Nephron progenitor cell (in vitro differentiated cells): ENCODE results near the gene BIRC5.

Experiments used
- DNase-seq: peaks from one replicate; pipeline ENCODE4 v3.0.0; 2021
- H3K27ac Mint-ChIP-seq: 2 replicates; pipeline ENCODE4 v1.8.0; 2021; ENCODE audit warnings: mild to moderate bottlenecking, moderate library complexity, mixed read lengths
- H3K27me3 Mint-ChIP-seq: 2 replicates; pipeline ENCODE4 v1.8.0; 2021; ENCODE audit warnings: mild to moderate bottlenecking, low read depth, mixed read lengths; ENCODE audit not compliant: poor library complexity
- H3K36me3 Mint-ChIP-seq: 2 replicates; pipeline ENCODE4 v1.8.0; 2021; ENCODE audit warnings: low read depth, mixed read lengths
- H3K4me1 Mint-ChIP-seq: 2 replicates; pipeline ENCODE4 v1.8.0; 2021; ENCODE audit warnings: mixed read lengths
- H3K4me3 Mint-ChIP-seq: 2 replicates; pipeline ENCODE4 v1.8.0; 2021; ENCODE audit warnings: mild to moderate bottlenecking, moderate library complexity, mixed read lengths
- H3K9me3 Mint-ChIP-seq: 2 replicates; pipeline ENCODE4 v1.8.0; 2021; ENCODE audit warnings: mild to moderate bottlenecking, moderate library complexity, mixed read lengths
- TF ChIP-seq, protein P1 (sequence below): fragments of 200-600 bp; sonication (generic); IDR thresholded peaks from 2 replicates; pipeline ENCODE4 v1.5.0; 2021; ENCODE audit warnings: antibody characterized with exemption

The BIRC5 gene

GRCh38 chr17:78174870-78175642 is 39.0 kb upstream of the BIRC5 start:
- DNase-seq: no peak
- TF ChIP-seq, protein P1, sequence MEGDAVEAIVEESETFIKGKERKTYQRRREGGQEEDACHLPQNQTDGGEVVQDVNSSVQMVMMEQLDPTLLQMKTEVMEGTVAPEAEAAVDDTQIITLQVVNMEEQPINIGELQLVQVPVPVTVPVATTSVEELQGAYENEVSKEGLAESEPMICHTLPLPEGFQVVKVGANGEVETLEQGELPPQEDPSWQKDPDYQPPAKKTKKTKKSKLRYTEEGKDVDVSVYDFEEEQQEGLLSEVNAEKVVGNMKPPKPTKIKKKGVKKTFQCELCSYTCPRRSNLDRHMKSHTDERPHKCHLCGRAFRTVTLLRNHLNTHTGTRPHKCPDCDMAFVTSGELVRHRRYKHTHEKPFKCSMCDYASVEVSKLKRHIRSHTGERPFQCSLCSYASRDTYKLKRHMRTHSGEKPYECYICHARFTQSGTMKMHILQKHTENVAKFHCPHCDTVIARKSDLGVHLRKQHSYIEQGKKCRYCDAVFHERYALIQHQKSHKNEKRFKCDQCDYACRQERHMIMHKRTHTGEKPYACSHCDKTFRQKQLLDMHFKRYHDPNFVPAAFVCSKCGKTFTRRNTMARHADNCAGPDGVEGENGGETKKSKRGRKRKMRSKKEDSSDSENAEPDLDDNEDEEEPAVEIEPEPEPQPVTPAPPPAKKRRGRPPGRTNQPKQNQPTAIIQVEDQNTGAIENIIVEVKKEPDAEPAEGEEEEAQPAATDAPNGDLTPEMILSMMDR: no peak
- Mint-ChIP-seq H3K4me3 (no peak overlapping the region), H3K36me3 (peaks cover 34% of the 10 kb centered on the region), H3K4me1 (peaks cover 19% of the 10 kb centered on the region), H3K9me3 (no peaks in the 10 kb centered on the region), H3K27me3 (peaks cover 3% of the 10 kb centered on the region), H3K27ac (peak overlapping the region; percentile 32)

- Mint-ChIP-seq H3K27ac (no peak overlapping the region), H3K4me3 (no peak overlapping the region), H3K9me3 (no peaks in the 10 kb centered on the region), H3K27me3 (peaks cover 3% of the 10 kb centered on the region), H3K4me1 (peaks cover 19% of the 10 kb centered on the region), H3K36me3 (peaks cover 39% of the 10 kb centered on the region)
- TF ChIP-seq, protein P1: no peak
- DNase-seq: no peak
Measured at GRCh38 chr17:78175643-78175981, 38.4 kb upstream of the BIRC5 start.

DNA sequence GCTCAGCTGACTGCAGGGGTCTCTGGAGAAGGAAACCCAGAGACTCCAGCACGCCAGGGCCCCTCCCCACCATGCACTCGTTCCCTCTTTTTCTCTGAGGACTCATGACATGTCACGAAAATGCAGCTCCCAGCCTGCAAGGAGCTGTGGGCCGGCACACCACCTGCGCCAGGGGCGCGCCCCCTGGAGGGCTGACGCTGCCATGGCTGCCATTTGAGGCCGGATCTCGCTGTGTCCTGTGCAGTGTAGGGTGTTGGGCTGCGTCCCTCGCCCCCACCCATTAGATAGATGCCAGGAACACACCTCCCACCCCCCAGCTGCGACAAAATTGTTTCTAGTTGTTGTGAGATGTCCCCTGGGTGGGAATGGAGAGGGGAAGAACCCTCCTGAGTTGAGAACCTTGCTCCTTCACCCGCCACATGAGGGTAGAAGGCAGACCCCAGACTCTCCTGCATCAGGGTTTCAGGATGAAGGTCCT is 37.5 kb upstream of the BIRC5 start:
- Mint-ChIP-seq H3K9me3 (no peaks in the 10 kb centered on the region), H3K36me3 (peaks cover 46% of the 10 kb centered on the region), H3K27me3 (no peaks in the 10 kb centered on the region), H3K4me3 (no peak overlapping the region), H3K27ac (no peak overlapping the region), H3K4me1 (peaks cover 19% of the 10 kb centered on the region)
- TF ChIP-seq, protein P1: peak; percentile 95
- DNase-seq: peak; percentile 81

- TF ChIP-seq, protein P1: no peak
- Mint-ChIP-seq H3K27me3 (peaks cover 3% of the 10 kb centered on the region), H3K9me3 (no peaks in the 10 kb centered on the region), H3K4me3 (no peak overlapping the region), H3K36me3 (peaks cover 51% of the 10 kb centered on the region), H3K27ac (no peak overlapping the region), H3K4me1 (peaks cover 18% of the 10 kb centered on the region)
- DNase-seq: no peak
Measured at GRCh38 chr17:78179372-78179771, 34.7 kb upstream of the BIRC5 start.

DNA sequence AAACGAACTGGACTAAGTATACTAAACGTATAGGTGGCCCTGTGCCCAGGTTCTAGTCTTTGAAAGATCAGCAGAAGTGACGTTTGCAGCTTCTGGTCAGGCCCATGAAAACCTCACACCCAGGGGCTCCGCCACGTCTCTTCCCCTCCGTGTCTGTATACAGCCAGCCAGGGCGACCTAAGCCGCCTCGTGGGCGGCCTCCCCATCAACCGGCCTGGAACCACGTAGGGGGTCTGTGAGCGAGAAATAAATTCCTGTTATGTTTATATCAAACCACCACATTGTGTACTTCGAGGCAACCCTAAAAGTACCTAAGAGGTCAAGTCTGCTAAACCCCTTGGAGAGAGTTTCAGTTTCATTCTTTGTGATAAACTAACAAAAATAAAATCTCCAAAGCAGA is 34.0 kb upstream of the BIRC5 start:
- Mint-ChIP-seq H3K36me3 (peaks cover 51% of the 10 kb centered on the region), H3K27ac (no peak overlapping the region), H3K9me3 (no peaks in the 10 kb centered on the region), H3K27me3 (peaks cover 3% of the 10 kb centered on the region), H3K4me3 (no peak overlapping the region), H3K4me1 (peaks cover 25% of the 10 kb centered on the region)
- no peak for DNase-seq
- TF ChIP-seq, protein P1: no peak

DNA sequence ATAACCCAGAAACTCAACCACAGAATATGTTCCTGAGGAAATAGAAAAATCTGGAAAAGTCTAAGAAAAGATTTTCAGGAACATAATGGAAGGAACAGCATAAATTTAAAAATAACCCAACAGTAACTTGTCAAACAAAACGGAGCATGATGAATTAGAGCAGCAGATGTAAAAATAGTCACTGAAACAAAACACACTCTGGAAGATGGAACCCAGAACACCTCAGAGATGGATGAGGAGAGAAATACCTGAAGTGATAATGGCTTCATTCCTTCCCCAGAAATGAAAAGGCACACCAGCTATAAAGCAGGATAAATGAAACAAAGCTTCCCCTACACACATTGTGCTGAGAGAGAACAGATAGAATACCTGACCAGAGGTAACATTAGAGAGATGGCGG is 33.5 kb upstream of the BIRC5 start:
- H3K27me3 Mint-ChIP-seq: peaks cover 3% of the 10 kb centered on the region
- H3K27ac Mint-ChIP-seq: peak overlapping the region; percentile 59
- no peaks in the 10 kb centered on the region for H3K9me3 Mint-ChIP-seq
- TF ChIP-seq, protein P1: no peak
- no peak overlapping the region for H3K4me3 Mint-ChIP-seq
- no peak for DNase-seq
- H3K36me3 Mint-ChIP-seq: peaks cover 51% of the 10 kb centered on the region
- peaks cover 29% of the 10 kb centered on the region for H3K4me1 Mint-ChIP-seq
